ENCODE measurements around the gene OIT3. TPM values are rescaled to one million over a fixed set of nuclear protein-coding genes. Genes with fewer than 3 reads are reported as not detected.
A peak's percentile ranks its signal among the peaks of the same experiment; 100 is the strongest.

The OIT3 gene
- total RNA-seq, 1 experiment from 2014 or later: not detected

DNA sequence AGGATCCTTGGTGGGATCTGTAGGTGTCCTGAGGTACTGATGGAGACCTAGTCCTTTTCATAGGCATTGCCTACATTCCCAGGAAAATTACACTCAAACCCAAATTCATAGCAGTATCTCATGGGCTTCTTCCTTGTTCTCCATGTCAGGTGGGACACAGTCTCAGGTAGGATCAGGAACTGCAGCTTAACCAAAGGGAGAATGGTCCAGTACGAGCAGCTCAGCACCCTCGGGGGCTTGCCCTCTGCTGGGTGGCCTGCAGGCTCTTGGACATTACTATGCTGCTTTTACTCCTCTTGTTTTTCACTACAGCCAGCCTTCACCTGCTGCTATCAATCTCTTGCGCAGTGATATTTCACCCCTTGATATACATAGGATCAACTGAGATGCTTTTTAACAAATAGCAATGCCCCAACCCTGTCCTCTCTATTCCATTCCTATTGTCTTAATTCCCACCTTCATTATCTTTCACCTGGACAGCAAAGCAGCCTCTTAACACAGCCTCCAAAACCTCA, 32.5 kb downstream of the OIT3 start:
- Histone ChIP-seq H3K4me3 (no peak overlapping the region), H3K9me3 (peaks cover 2% of the 10 kb centered on the region; the same call in 1 of the 2 replicates), H3K36me3 (no peaks in the 10 kb centered on the region), H3K27me3 (no peaks in the 10 kb centered on the region)
- no peak for DNase-seq

DNA sequence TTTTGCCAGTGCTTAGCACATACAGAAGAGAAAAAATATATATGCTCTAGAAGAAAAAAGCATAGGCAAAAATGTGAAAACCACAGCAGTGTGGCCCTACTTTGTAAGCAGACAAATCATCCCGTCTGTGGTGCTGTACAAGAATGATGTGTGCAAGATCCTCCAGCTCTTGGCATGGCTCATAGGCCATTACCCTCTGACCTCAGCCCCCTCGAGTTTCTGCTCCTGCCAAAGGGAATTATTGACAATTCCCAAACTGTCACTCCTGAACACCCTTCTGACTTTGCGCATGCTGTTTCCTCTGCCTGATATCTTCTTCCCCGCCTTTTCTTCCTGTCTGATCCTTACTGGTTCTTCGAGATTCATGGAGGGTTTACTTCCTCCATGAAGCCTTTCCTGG, 33.9 kb downstream of the OIT3 start:
- H3K27me3 ChIP-seq: no peaks in the 10 kb centered on the region

DNA sequence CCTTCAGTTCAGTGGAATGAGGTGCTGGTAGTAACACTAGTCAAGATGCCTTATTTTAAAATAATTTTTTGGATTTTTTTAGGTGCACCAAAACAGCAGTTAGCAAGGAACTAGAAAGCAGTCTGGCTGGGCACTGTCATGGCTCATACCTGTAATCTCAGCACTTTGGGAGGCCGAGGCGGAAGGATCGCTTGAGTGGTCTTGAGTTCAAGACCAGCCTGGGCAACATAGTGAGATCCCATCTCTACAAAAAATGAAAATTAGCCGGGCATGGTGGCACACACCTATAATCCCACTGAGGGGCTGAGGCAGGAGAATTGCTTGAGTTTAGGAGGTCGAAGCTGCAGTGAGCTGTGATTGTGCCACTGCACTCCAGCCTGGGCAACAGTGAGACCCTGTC, 35.3 kb downstream of the OIT3 start:
- Histone ChIP-seq H3K4me3 (no peak overlapping the region), H3K27me3 (no peaks in the 10 kb centered on the region), H3K36me3 (no peaks in the 10 kb centered on the region), H3K9me3 (no peaks in the 10 kb centered on the region)
- DNase-seq: no peak

More for the DNA sequence above, 33.9 kb downstream of the OIT3 start:
- no peaks in the 10 kb centered on the region for H3K36me3 ChIP-seq
- H3K4me3 ChIP-seq: no peak overlapping the region
- no peaks in the 10 kb centered on the region for H3K9me3 ChIP-seq
- DNase-seq: no peak

DNA sequence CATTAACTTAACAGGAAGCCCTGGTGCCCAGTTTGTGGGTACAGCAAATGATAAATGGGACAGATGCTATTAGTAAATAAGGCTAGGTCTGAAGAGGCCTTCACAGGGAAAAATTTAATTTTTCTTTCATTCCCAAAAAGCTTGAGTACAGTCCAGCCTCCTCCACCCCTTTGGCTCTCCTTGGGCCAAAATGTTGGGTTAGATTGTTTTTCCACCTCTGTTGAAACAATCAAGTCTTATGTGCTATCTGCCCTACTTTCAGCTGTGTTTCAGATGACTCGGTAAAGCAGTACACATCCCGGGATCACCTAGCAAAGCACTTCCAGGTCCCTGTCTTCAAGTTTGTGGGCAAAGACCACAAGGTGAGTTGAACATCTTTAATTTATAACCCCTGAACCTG, 36.7 kb downstream of the OIT3 start:
- H3K4me3 ChIP-seq: no peak overlapping the region
- no peaks in the 10 kb centered on the region for H3K9me3 ChIP-seq
- DNase-seq: no peak
- no peaks in the 10 kb centered on the region for H3K36me3 ChIP-seq
- no peaks in the 10 kb centered on the region for H3K27me3 ChIP-seq

DNA sequence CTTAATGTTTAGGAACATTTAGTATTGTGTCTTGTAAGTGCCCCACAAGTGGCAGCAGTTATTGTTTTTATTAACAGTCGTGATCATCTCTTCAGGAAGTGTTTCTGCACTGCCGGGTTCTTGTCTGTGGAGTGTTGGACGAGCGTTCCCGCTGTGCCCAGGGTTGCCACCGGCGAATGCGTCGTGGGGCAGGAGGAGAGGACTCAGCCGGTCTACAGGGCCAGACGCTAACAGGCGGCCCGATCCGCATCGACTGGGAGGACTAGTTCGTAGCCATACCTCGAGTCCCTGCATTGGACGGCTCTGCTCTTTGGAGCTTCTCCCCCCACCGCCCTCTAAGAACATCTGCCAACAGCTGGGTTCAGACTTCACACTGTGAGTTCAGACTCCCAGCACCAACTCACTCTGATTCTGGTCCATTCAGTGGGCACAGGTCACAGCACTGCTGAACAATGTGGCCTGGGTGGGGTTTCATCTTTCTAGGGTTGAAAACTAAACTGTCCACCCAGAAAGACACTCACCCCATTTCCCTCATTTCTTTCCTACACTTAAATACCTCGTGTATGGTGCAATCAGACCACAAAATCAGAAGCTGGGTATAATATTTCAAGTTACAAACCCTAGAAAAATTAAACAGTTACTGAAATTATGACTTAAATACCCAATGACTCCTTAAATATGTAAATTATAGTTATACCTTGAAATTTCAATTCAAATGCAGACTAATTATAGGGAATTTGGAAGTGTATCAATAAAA, 38.9 kb downstream of the OIT3 start:
- DNase-seq: no peak
- H3K27me3 ChIP-seq: no peaks in the 10 kb centered on the region
- no peaks in the 10 kb centered on the region for H3K36me3 ChIP-seq
- no peak overlapping the region for H3K4me3 ChIP-seq
- H3K9me3 ChIP-seq: no peaks in the 10 kb centered on the region

DNA sequence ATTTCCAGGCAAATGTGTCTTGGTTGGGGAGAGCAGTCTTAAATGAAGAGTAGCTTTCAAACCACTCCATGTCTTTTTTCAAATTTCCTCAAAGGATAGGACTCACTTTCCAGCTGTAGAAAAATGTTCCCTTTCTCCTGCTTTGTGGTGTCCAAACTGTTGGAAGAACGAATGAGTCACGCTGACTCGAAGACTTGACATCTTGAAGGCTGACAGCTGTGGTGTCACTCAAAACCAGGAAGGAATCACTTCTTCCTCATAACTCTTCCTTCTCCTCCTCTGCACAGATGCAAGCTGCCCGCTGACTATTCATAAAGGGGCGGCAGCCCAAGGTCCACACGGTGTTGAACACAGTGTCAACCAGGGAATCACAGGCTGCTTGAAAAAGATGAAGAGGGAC, 41.8 kb downstream of the OIT3 start:
- Histone ChIP-seq H3K27me3 (no peaks in the 10 kb centered on the region), H3K9me3 (no peaks in the 10 kb centered on the region), H3K36me3 (no peaks in the 10 kb centered on the region), H3K4me3 (no peak overlapping the region)
- DNase-seq: peak; percentile 34

DNA sequence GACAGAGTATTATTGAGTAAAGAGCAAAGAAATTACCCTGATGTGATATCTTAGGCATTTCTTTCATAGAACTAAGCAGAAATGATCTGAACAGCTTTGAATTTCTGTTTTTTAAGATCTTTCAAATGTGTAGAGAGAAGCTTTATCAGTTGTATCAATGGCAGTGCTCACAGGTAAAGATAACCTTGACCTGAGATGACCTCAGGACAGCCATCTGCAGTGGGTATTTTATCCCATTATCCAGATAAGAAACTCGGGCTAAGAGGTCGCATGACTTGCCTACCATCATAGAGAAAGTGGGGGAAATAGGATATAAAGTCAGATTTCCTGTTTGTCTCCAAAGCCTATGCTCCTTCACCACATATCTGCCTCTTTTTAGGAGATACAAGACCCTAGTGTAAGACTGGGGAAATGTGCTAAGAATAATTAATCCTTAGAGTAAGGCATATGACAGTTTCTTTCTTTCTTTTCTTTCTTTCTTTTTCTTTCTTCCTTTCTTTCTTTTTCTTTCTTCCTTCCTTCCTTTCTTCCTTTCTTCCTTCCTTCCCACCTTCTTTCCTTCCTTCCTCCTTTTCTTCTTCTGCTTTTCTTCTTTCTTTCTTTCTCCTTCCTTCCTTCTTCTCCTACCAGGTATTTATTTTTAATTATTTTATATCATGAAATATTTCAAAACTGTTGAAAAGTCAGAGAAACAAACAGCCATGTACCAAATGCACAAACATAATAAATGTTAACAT, 50.1 kb downstream of the OIT3 start:
- DNase-seq: no peak
- Histone ChIP-seq H3K4me3 (no peak overlapping the region), H3K27me3 (no peaks in the 10 kb centered on the region), H3K36me3 (no peaks in the 10 kb centered on the region), H3K9me3 (no peaks in the 10 kb centered on the region)

DNA sequence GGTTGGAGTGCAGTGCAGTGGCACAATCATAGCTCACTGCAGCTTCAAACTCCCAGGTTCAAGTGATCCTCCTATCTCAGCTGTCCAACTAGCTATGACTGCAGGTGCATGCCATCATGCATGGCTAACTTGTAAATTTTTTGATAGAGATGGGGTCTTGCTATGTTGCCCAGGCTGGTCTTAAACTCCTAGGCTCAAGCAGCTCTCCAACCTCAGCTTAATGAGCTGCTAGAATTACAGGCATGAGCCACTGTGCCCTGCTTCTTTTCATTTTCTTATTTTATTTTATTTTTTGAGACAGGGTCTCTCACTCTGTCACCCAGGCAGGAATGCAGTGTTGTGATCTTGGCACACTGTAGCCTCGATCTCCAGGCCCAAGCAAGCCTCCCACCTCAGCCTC, 53.4 kb downstream of the OIT3 start:
- no peaks in the 10 kb centered on the region for H3K27me3 ChIP-seq
- no peaks in the 10 kb centered on the region for H3K36me3 ChIP-seq
- no peak for DNase-seq
- no peaks in the 10 kb centered on the region for H3K9me3 ChIP-seq
- H3K4me3 ChIP-seq: no peak overlapping the region

DNA sequence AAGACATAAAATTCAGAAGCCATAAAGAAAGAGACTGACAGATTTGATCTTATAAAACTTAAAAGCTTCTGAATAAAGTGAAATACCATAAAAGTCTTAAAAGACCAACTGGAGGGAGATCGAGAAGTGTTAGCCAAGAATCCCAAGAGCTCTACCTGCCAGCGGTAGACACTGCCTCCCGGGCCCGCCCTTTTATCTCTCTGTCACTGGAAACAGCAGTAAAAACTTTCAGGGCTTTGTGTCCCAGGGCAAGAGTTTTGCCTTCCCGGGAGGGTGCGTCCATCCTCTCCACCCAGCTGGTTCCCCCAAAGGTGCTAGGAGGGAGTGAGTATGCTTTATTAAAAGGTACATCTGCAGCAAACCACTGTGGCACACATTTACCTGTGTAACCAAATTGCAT, 55.2 kb downstream of the OIT3 start:
- no peaks in the 10 kb centered on the region for H3K36me3 ChIP-seq
- no peaks in the 10 kb centered on the region for H3K27me3 ChIP-seq
- no peak overlapping the region for H3K4me3 ChIP-seq
- no peaks in the 10 kb centered on the region for H3K9me3 ChIP-seq
- no peak for DNase-seq

DNA sequence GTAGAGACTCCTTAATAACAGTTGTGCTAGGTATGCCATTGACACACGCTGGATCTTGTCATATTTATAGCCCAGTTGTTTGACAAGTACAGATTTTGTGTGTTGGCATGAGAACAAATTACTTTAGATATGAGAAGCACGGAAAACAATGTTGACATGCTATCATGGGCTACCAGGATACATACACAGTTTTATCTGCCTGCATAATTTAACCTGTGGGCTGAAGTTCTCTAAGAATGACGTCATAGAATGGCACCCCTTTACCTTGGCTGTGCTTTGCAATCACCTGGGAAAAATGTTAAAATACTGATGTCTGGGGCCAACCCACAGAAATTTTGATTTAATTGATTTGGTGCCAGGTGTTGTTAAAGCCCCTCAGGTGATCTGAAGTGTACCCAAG, 58.2 kb downstream of the OIT3 start:
- no peak overlapping the region for H3K4me3 ChIP-seq
- no peaks in the 10 kb centered on the region for H3K27me3 ChIP-seq
- no peaks in the 10 kb centered on the region for H3K36me3 ChIP-seq
- H3K9me3 ChIP-seq: no peaks in the 10 kb centered on the region
- no peak for DNase-seq

DNA sequence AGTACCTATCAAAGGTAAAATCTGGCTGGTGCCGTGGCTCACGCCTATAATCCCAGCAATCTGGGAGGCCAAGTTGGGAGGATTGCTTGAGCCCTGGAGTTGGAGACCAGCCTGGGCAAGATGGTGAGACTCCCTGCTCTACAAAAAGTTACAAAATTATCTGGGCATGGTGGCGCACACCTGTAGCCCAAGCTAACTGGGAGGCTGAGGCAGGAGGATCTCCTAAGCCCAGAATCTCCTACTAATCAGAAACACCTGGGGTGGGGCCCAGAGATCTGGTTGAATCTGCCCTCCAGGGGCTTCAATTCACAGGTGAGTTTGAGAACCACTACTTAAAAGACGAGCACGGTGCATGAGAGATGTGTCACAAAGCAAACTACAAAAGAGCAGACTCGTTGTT, 58.6 kb downstream of the OIT3 start:
- Histone ChIP-seq H3K27me3 (no peaks in the 10 kb centered on the region), H3K36me3 (no peaks in the 10 kb centered on the region), H3K4me3 (no peak overlapping the region), H3K9me3 (no peaks in the 10 kb centered on the region)
- no peak for DNase-seq

DNA sequence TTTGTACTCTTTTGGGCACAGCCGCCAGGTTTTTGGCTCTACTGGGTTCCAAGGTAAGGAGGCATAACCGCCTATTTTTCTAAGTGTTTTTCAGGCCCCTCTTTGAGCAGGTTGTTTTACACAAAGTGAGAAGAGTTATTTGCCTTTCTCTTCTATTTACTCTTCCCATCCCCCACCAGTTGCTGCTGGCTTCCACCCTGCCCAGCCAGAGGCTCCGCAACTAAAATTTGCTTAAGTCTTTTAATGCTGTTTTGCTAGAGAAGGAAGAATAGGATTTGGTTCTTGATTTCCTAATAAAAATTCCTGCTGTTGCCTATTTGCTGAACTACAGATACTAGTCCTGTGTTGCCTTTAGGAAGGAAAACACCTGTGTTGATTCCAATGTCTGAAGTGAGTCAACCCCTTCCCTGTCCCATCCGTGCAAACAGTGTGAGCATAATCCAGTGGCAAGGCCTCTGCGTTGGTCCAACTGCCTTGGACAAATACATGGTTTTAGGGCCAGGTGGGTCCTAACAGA, 59.2 kb downstream of the OIT3 start:
- Histone ChIP-seq H3K27me3 (no peaks in the 10 kb centered on the region), H3K4me3 (no peak overlapping the region), H3K9me3 (no peaks in the 10 kb centered on the region), H3K36me3 (no peaks in the 10 kb centered on the region)
- DNase-seq: no peak

DNA sequence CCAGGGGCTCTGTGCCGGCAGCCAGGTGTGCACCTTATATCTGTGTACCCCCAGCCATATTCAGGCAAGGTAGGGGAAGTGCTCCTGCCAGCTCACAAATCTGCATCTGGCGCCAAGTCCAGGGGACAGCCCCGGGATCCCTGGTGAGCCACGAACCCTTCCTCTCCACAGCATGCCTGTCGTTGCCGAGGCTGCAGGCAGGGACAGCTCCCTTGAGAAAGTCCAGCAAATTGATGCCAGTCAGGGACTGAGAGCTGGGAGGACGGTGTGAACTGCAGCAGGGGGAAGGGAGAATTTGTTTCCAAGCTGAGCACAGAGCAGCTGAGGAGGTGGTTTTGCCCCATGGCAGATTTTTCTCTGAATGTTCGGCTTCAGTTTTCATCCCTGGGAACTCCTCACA, 60.1 kb downstream of the OIT3 start:
- Histone ChIP-seq H3K36me3 (no peaks in the 10 kb centered on the region), H3K4me3 (no peak overlapping the region), H3K27me3 (no peaks in the 10 kb centered on the region), H3K9me3 (no peaks in the 10 kb centered on the region)
- no peak for DNase-seq

DNA sequence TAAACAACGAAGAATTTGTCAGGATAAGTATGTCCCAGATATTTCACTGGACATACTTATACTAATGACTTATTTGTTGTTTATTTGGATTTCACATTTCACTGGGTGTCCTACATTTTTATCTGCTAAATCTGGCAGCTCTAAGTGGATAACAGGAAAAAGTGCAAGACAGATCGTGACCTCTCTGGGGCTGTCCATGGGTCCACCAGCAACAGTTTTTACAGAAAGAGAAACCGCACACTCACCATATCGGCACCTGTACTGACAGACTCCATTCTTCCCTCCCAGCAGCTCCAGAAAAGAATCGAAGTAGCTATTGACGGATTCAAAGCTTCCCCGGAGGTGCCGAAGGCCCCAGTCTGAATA, 60.7 kb downstream of the OIT3 start:
- Histone ChIP-seq H3K9me3 (no peaks in the 10 kb centered on the region), H3K27me3 (no peaks in the 10 kb centered on the region), H3K4me3 (no peak overlapping the region), H3K36me3 (no peaks in the 10 kb centered on the region)
- no peak for DNase-seq

DNA sequence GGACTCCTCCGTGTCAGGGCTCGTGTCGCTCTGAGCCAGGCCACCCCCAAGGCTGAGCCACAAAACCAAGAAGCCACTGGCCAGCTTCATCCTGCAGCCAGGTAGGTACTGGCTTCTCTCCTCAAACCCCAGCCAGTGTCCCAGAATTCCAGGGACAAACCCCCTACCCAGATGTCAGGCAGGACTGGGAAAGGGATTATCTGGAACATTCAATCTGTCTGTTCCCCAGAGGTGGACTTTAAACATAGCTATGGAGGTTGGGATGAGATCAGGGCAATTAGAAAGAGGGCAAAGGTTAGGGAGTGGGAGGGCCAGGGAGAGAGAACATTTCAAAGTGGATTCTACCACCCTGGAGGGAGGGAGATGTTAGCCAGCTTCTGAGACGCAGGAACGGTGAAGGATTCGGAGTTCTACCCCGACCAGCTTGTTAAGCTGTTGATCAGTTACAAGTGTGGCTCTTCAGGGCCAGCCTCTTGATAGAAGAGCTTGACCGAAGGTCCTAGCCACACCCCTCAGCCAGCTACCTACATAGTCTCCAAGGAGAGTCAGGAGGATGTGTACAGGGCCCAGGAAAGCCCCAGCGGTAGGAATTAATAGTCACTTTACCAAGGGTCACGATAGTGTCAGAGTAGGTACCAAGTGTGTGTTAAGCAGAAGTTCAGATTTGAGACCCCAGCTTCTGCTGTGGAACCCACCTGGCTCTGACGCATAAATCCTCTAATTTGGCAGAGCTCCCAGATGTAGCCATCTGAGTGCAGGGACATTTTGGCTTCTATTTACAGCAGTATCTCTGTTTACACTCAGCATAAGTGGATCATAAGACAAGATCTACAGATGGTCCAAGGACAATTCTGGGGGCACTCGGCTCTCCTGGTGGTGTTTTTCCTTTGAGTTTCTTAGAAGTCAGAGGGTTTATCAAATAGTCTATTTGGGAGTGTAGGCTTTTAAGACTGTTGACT, 61.3 kb downstream of the OIT3 start, which contains the start of gene PLA2G12B:
Gene PLA2G12B, minus strand, starts transcription at position 211 of the 959 bp plus-strand sequence. Its CDS starts 121 bp downstream, at position 90.
- no peaks in the 10 kb centered on the region for H3K27me3 ChIP-seq
- H3K9me3 ChIP-seq: no peaks in the 10 kb centered on the region
- no peak within 1 kb of the TSS for H3K4me3 ChIP-seq
- DNase-seq: no peak
- H3K36me3 ChIP-seq: no peaks in the 10 kb centered on the region

DNA sequence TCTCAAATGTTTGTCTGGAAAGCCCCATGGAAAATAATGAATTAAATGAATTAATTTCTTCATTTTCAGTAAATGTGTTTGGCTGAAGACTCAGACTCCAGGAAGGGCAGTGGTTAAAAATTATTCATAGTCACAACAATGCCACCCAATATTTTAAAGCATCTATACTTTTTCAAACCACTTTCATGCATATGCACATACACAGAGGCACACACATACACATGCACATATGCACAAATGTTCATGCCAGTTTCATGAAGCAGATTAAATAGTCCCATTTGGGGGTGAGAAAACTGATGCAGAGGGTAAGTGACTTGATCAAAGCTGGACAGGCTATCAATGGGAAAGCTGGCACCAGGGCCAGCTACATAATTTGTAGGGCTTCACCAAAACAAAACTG, 62.5 kb downstream of the OIT3 start:
- DNase-seq: no peak
- H3K27me3 ChIP-seq: no peaks in the 10 kb centered on the region
- no peak overlapping the region for H3K4me3 ChIP-seq
- no peaks in the 10 kb centered on the region for H3K9me3 ChIP-seq
- H3K36me3 ChIP-seq: no peaks in the 10 kb centered on the region

DNA sequence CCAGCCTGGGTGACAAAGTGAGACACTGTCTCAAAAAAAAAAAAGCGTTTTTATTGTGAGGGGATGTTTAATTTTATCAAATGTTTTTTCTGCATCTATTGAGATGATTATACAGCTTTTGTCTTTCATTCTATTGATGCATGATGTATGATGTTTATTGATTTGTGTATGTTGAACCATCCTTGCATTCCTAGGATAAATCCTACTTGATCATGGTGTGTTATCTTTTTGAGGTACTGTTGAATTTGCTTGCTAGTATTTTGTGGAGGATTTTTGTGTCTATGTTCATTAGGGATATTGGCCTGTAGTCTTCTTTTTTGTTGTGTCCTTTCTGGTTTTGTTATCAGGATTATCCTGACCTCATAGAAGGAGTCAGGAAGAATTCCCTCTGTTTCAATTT, 83.3 kb downstream of the OIT3 start:
- DNase-seq: no peak
- Histone ChIP-seq H3K36me3 (no peaks in the 10 kb centered on the region), H3K4me3 (no peak overlapping the region), H3K27me3 (peaks cover 2% of the 10 kb centered on the region; the same call in 1 of the 2 replicates), H3K9me3 (peaks cover 26% of the 10 kb centered on the region)
